ENCODE measurements around the gene ELOA.

Gene ELOA

GRCh38 chr1:23803674-23804073 is 60.4 kb downstream of the ELOA start:
- no peak for DNase-seq

GRCh38 chr1:23804183-23804835 is 61.0 kb downstream of the ELOA start:
- no peak for DNase-seq

GRCh38 chr1:23805025-23805424 is 61.8 kb downstream of the ELOA start:
- DNase-seq, result no peak

- no peak for DNase-seq
Measured at GRCh38 chr1:23806280-23806679, 63.0 kb downstream of the ELOA start.

GRCh38 chr1:23807453-23807852 is 64.2 kb downstream of the ELOA start:
- no peak for DNase-seq

- DNase-seq, result peak; percentile 55
Measured at GRCh38 chr1:23809751-23810171, 66.5 kb downstream of the ELOA start.

GRCh38 chr1:23810818-23811540 is 67.7 kb downstream of the ELOA start:
- peak; percentile 8 for DNase-seq
